ENCODE measurements around the gene ARRB2. TPM values are rescaled to one million over a fixed set of nuclear protein-coding genes. Genes with fewer than 3 reads are reported as not detected.
A peak's percentile ranks its signal among the peaks of the same experiment; 100 is the strongest.

ARRB2 gene
- total and polyA plus RNA-seq, 2 donors (not counting 3 experiments of a cell fraction or from before 2014, with no cell fraction given), result 18.6 to 21.3 TPM

- Histone ChIP-seq H3K27ac (ENCODE audit: insufficient read depth, low read depth, low read length) (no peak overlapping the region), H4K20me1 (replicated peaks; ENCODE audit: control insufficient read depth, extremely low read depth, insufficient read depth, low read length) (no peaks in the 10 kb centered on the region), H3K4me3 (replicated peaks in 1 of 3; ENCODE audit: insufficient read depth in 1 of 3, low read depth in 1 of 3, low read length in 3 of 3) (no peak overlapping the region), H3K36me3 (ENCODE audit: control insufficient read depth in 2 of 2, extremely low read depth in 1 of 2, insufficient read depth in 2 of 2, low read length in 2 of 2) (no peaks in the 10 kb centered on the region), H3K27me3 (ENCODE audit: control insufficient read depth in 2 of 2, insufficient read depth in 2 of 2, low read length in 2 of 2) (peaks cover 9 to 11% of the 10 kb centered on the region in 2 experiments), H3K9me1 (replicated peaks; ENCODE audit: control insufficient read depth, extremely low read depth, insufficient read depth, low read length) (no peaks in the 10 kb centered on the region), H3K4me2 (ENCODE audit: insufficient read depth, low read length) (no peak overlapping the region), H3K9ac (replicated peaks; ENCODE audit: extremely low read depth, insufficient read depth, low read length) (no peak overlapping the region), H2AFZ (ENCODE audit: low read depth, low read length) (peak overlapping the region; percentile 71), H3K79me2 (ENCODE audit: control insufficient read depth, insufficient read depth, low read length) (no peaks in the 10 kb centered on the region), H3K9me3 (replicated peaks; ENCODE audit: control insufficient read depth, insufficient read depth, low read length) (no peaks in the 10 kb centered on the region), H3K4me1 (ENCODE audit: control insufficient read depth, extremely low read depth, insufficient read depth, low read length) (peaks cover 13% of the 10 kb centered on the region)
- FAIRE-seq, result peak; percentile 52
- peak; percentile 34 for DNase-seq (ENCODE audit: low read depth, low spot score)
- BruUV-seq (replicated peaks), result no TSS peak
- dilution Hi-C loops (cut with MboI; ENCODE audit: extremely low pct_ligation_motif_present, low sequenced_read_pairs) (no loop called here), intact Hi-C loops (cut with micrococcal nuclease) (no loop called here)
- TF ChIP-seq EZH2 (IDR thresholded peaks at IDR 0.05; ENCODE audit: borderline replicate concordance, low read depth, low read length, severe bottlenecking) (no peak), MYC (IDR thresholded peaks at IDR 0.05; ENCODE audit: low read depth, low read length) (no peak), JUN (IDR thresholded peaks at IDR 0.05; ENCODE audit: borderline replicate concordance, insufficient read depth, insufficient read length, low read depth) (no peak), FOS (IDR thresholded peaks at IDR 0.05; ENCODE audit: borderline replicate concordance, insufficient read depth, low read length) (peak; percentile 62), POLR2AphosphoS5 (IDR thresholded peaks at IDR 0.05; ENCODE audit: insufficient read depth, low read depth, low read length) (no peak), MAX (IDR thresholded peaks at IDR 0.05; ENCODE audit: insufficient read depth, insufficient read length) (no peak), GATA2 (IDR thresholded peaks at IDR 0.05; ENCODE audit: insufficient read depth, insufficient read length, low read depth, low read length) (peak; percentile 42)
- ChIA-PET CTCF (interaction anchor here (1.0 to 1.2 kb wide), 5 partner anchors 10 to 167 kb away, joined by 3 read pairs; partner anchors contain the start of genes CHRNE and PSMB6), POLR2A (no interaction called here)
These were observed 25.6 kb downstream of the ARRB2 start for GRCh38 chr17:4735876-4736651.

Measured in endothelial cell of umbilical vein (primary cell).